ENCODE data around the gene KCNQ5.

GRCh38 chr6:72913797-72914196 lies 291.9 kb downstream of the KCNQ5 start:
- no peak for TF ChIP-seq POLR2AphosphoS5 (IDR thresholded peaks at IDR 0.05)
- no peak for TF ChIP-seq CTCF (IDR thresholded peaks at IDR 0.05)
